ENCODE measurements around the gene KRTAP12-1. TPM values are rescaled to one million over a fixed set of nuclear protein-coding genes. Genes with fewer than 3 reads are reported as not detected.
A peak's percentile ranks its signal among the peaks of the same experiment; 100 is the strongest.
"Not testable (repeated sequence)": the region's sequence is repeated elsewhere in the genome, so short reads cannot be mapped to it uniquely, and the experiment has no call there.

Gene KRTAP12-1
- total and polyA plus RNA-seq, 11 donors, result not detected

DNA sequence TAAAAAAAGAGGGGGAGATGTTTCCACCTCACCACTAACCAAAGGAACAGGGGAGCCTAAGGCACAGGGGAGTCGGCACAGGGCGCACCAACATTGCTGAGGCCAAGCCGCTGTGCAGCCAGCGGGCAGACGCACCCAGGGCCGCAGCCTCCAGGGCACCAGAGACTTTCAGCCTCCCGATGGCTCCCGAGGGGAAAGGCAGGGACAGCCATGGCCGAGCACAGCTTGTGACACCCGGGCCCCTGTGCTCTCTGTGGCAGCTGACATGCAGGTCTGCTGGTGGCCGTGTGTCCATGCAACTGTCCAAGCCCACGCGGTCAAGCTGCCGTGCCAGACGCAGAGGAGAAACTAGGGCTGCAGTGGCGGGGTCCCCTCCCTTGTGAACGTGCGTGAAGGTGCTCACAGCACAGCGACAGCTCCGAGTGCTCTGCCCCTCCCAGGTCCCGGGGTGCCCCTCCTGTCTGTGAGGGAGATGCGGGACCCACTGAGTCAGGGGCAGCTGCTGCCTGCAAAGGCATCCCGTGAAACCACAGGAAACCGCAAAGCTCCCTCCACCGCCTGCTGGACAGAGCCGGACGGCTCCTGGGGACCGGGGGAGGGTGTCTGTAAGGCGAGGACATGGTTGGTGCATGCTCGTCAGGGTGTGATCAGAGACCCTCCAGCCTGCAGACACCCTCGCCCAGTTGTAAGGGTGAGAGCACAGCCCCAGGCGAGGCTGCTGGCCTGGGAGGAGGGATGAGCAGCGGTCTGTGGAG, 33.2 kb downstream of the KRTAP12-1 start:
- ATAC-seq, result no peak
- Histone ChIP-seq H3K27me3 (peaks cover 0 to 9% (median 0%) of the 10 kb centered on the region in 9 donors), H3K4me3 (no peak overlapping the region), H3K27ac (no peak overlapping the region), H3K36me3 (no peaks in the 10 kb centered on the region), H3K4me1 (no peaks in the 10 kb centered on the region), H3K9me3 (peaks cover 0 to 21% (median 10%) of the 10 kb centered on the region in 12 donors)
- TF ChIP-seq, protein P1, sequence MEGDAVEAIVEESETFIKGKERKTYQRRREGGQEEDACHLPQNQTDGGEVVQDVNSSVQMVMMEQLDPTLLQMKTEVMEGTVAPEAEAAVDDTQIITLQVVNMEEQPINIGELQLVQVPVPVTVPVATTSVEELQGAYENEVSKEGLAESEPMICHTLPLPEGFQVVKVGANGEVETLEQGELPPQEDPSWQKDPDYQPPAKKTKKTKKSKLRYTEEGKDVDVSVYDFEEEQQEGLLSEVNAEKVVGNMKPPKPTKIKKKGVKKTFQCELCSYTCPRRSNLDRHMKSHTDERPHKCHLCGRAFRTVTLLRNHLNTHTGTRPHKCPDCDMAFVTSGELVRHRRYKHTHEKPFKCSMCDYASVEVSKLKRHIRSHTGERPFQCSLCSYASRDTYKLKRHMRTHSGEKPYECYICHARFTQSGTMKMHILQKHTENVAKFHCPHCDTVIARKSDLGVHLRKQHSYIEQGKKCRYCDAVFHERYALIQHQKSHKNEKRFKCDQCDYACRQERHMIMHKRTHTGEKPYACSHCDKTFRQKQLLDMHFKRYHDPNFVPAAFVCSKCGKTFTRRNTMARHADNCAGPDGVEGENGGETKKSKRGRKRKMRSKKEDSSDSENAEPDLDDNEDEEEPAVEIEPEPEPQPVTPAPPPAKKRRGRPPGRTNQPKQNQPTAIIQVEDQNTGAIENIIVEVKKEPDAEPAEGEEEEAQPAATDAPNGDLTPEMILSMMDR (IDR thresholded peaks at IDR 0.05), result no peak
- TF ChIP-seq POLR2A (IDR thresholded peaks at IDR 0.05), result no peak
- 70 to 83% (median 75%) methylated on average over 26 to 33 of the region's 33 CpGs for WGBS, 4 donors
- DNase-seq, result peak in 1 of 5 donors; percentile 46
- intact Hi-C loops (cut with DNase I), result no loop called here

DNA sequence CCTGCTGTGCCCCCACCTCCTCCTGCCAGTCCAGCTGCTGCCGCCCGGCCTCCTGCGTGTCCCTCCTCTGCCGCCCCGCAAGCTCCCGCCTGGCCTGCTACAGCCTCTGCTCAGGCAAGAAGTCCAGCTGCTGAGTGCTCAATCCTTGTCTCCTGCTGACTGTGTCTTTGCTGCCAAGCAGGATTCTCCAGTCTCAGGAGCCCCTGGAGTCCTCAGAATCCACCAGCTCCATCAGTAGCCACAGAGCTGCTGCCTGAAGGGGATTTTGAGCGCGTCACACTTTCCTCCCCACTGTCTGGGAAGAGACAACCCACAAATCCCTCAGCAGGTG, 34.8 kb downstream of the KRTAP12-1 start:
- H3K27ac ChIP-seq, result no peak overlapping the region
- no peak for TF ChIP-seq POLR2A (IDR thresholded peaks at IDR 0.05)
- TF ChIP-seq, protein P1 (IDR thresholded peaks at IDR 0.05), result no peak
- peaks cover 0 to 26% (median 11%) of the 10 kb centered on the region in 12 donors for H3K9me3 ChIP-seq
- peaks cover 0 to 9% (median 0%) of the 10 kb centered on the region in 9 donors for H3K27me3 ChIP-seq
- H3K4me1 ChIP-seq, result no peaks in the 10 kb centered on the region
- ATAC-seq (no peak), DNase-seq (no peak)
- 54 to 72% (median 61%) methylated on average over 8 of the region's 8 CpGs for WGBS, 4 donors
- no peak overlapping the region for H3K4me3 ChIP-seq
- intact Hi-C loops (cut with DNase I), result no loop called here
- H3K36me3 ChIP-seq, result no peaks in the 10 kb centered on the region

GRCh38 chr21:44646366-44647221, 35.4 kb downstream of the KRTAP12-1 start, which contains the start of gene KRTAP10-11:
Gene KRTAP10-11 (plus strand): TSS chr21:44646414. CDS start chr21:44646459, 45 bp downstream.
- peaks cover 0 to 28% (median 11%) of the 10 kb centered on the region in 12 donors for H3K9me3 ChIP-seq
- WGBS, 4 donors, result 69 to 83% (median 74%) methylated on average over 13 to 21 of the region's 21 CpGs
- H3K4me3 ChIP-seq; intact Hi-C loops (cut with DNase I); ATAC-seq; DNase-seq; H3K27ac ChIP-seq; H3K36me3 ChIP-seq; H3K4me1 ChIP-seq; H3K27me3 ChIP-seq: not testable (repeated sequence)

- WGBS, 4 donors, result 45 to 94% (median 46%) methylated on average over 2 of the region's 2 CpGs
- Histone ChIP-seq H3K9me3 (peaks cover 0 to 37% (median 13%) of the 10 kb centered on the region in 12 donors), H3K4me1 (no peaks in the 10 kb centered on the region), H3K27me3 (peaks cover 0 to 13% (median 0%) of the 10 kb centered on the region in 9 donors), H3K36me3 (no peaks in the 10 kb centered on the region), H3K27ac (no peak overlapping the region), H3K4me3 (no peak overlapping the region)
- intact Hi-C loops (cut with DNase I), result no loop called here
- TF ChIP-seq POLR2A (IDR thresholded peaks at IDR 0.05), result no peak
- TF ChIP-seq, protein P1 (IDR thresholded peaks at IDR 0.05), result no peak
- DNase-seq (no peak), ATAC-seq (no peak)
Observed at GRCh38 chr21:44644878-44645277, 37.1 kb downstream of the KRTAP12-1 start.

Measured in heart left ventricle (tissue), 16 donors.